K562 (cell line): ENCODE data around the gene CCDC9. TPM values are rescaled to one million over a fixed set of nuclear protein-coding genes. Genes with fewer than 3 reads are reported as not detected.

Source experiments
- ATAC-seq: fragments of 200-7000 bp; cut with Tn5 transposase; 3 replicates; pipeline ENCODE4 v1.9.1; 2020; ENCODE audit warnings: moderate library complexity
- BruUV-seq: library from RNA; stranded (reverse); fragments of 400-500 nt; replicated peaks from 2 replicates; lab custom pipeline; 2021; lab: Mats Ljungman, UMichigan
- CTCF ChIA-PET: fragments of 300-600 bp; formaldehyde crosslinking; extraction: SDS; loops from one replicate; lab custom pipeline; 2021; ENCODE audit warnings: low intra/inter-chr PET ratio; lab: Yijun Ruan, JAX
- POLR2A ChIA-PET: fragments of 300-600, 350-650 bp; sonication (Branson Sonifier 250); formaldehyde crosslinking; extraction: SDS; loops from one replicate; lab custom pipeline; 2021; ENCODE audit warnings: antibody characterized with exemption, inconsistent platforms; lab: Yijun Ruan, JAX
- DNase-seq, 4 experiments: peaks; one replicate each; pipeline versions ENCODE4 v3.0.0 to v3.0.0-alpha.2; 2011 to 2018; ENCODE audit warnings: low spot score in 3 of 4, mixed read lengths in 3 of 4; ENCODE audit errors: extremely low read depth in 1 of 4
- FAIRE-seq: peaks from 2 replicates; lab custom pipeline; 2011; peaks lifted over from hg19 to GRCh38; lab: Jason Lieb, UNC
- H2AFZ ChIP-seq: 2 replicates; pipeline ENCODE4 v1.6.0; 2011; ENCODE audit warnings: low read depth, low read length, control low read depth, inconsistent platforms
- H3K27ac ChIP-seq: fragments of 200-600 bp; 3 replicates; pipeline ENCODE4 v1.8.0; 2011; ENCODE audit warnings: low read depth, mild to moderate bottlenecking, control low read depth, inconsistent platforms, low read length, moderate library complexity, mixed read lengths; ENCODE audit errors: extremely low read depth
- H3K27me3 ChIP-seq, 2 experiments: fragments of 300-600 bp in 1 of 2; 2 replicates in 1 of 2; 3 replicates in 1 of 2; pipeline versions ENCODE4 v1.6.0 to v1.8.0; 2011; ENCODE audit warnings: inconsistent platforms in 2 of 2, low read length in 2 of 2, mild to moderate bottlenecking in 1 of 2, mixed read lengths in 1 of 2, moderate library complexity in 1 of 2; ENCODE audit not compliant: control insufficient read depth in 2 of 2, insufficient read depth in 2 of 2
- H3K36me3 ChIP-seq: fragments of 300-600 bp; 3 replicates; pipeline ENCODE4 v1.8.0; 2011; ENCODE audit warnings: mild to moderate bottlenecking, low read length, inconsistent platforms; ENCODE audit not compliant: control insufficient read depth, insufficient read depth
- H3K4me1 ChIP-seq, 2 experiments: fragments of 200-600 bp in 1 of 2; replicated peaks in 1 of 2; 2 replicates in 1 of 2; 3 replicates in 1 of 2; pipeline versions ENCODE4 v1.5.1 to v1.8.0; 2011; ENCODE audit warnings: inconsistent platforms in 2 of 2, low read length in 2 of 2, mild to moderate bottlenecking in 1 of 2, mixed read lengths in 1 of 2, moderate library complexity in 1 of 2; ENCODE audit not compliant: control insufficient read depth in 2 of 2, insufficient read depth in 2 of 2
- H3K4me2 ChIP-seq: 2 replicates; pipeline ENCODE4 v1.6.1; 2011; ENCODE audit warnings: low read length, control low read depth, inconsistent platforms, mixed read lengths; ENCODE audit not compliant: insufficient read depth
- H3K4me3 ChIP-seq: fragments of 200-600 bp; sonication (generic), shearing (Covaris generic); 2 replicates; pipeline ENCODE4 v1.5.1; 2016; ENCODE audit warnings: control low read depth, inconsistent platforms
- H3K79me2 ChIP-seq: fragments of 200-600 bp; 3 replicates; pipeline ENCODE4 v1.8.0; 2011; ENCODE audit warnings: low read length, inconsistent platforms; ENCODE audit not compliant: control insufficient read depth, insufficient read depth
- H3K9ac ChIP-seq, 2 experiments: 2 replicates each; pipeline versions ENCODE4 v1.6.0 to v1.6.1; 2011; ENCODE audit warnings: low read depth in 2 of 2, low read length in 2 of 2, control low read depth in 1 of 2, inconsistent platforms in 1 of 2, mild to moderate bottlenecking in 1 of 2, mixed read lengths in 1 of 2; ENCODE audit not compliant: insufficient read depth in 1 of 2
- H3K9me1 ChIP-seq: one replicate; pipeline ENCODE4 v1.6.0; 2011; ENCODE audit warnings: inconsistent platforms, mild to moderate bottlenecking, low read length, moderate library complexity; ENCODE audit not compliant: control insufficient read depth, insufficient read depth
- H3K9me3 ChIP-seq: replicated peaks from 2 replicates; pipeline ENCODE4 v1.5.1; 2011; ENCODE audit warnings: low read depth, low read length, inconsistent platforms; ENCODE audit not compliant: control insufficient read depth, insufficient read depth
- H4K20me1 ChIP-seq: replicated peaks from 2 replicates; pipeline ENCODE4 v1.6.1; 2011; ENCODE audit warnings: low read length, inconsistent platforms, mixed read lengths; ENCODE audit not compliant: control insufficient read depth, insufficient read depth
- CCAR2 ChIP-seq: fragments of 200-400 bp; formaldehyde crosslinking; IDR thresholded peaks from 2 replicates; pipeline ENCODE4 v1.6.1; 2017; ENCODE audit warnings: mild to moderate bottlenecking, low read depth, low read length
- CHD2 ChIP-seq: IDR thresholded peaks from 2 replicates; pipeline ENCODE4 v1.6.1; 2011; ENCODE audit warnings: low read depth, low read length
- HNRNPH1 ChIP-seq: fragments of 200-400 bp; formaldehyde crosslinking; optimal IDR thresholded peaks from 2 replicates; pipeline ENCODE3; 2017; ENCODE audit warnings: low read depth, mild to moderate bottlenecking, low read length, moderate library complexity
- ILK ChIP-seq: fragments of 450-650 bp; IDR thresholded peaks from 2 replicates; pipeline ENCODE4 v1.6.1; 2016; ENCODE audit warnings: missing genetic modification characterization, low read depth, mild to moderate bottlenecking, missing compliant biosample characterization, moderate library complexity, borderline replicate concordance
- NCOA6 ChIP-seq: fragments of 450-650 bp; IDR thresholded peaks from 2 replicates; pipeline ENCODE4 v1.6.1; 2017; ENCODE audit warnings: mild to moderate bottlenecking
- NFIX ChIP-seq: fragments of 250-450 bp; sonication (Bioruptor Pico); IDR thresholded peaks from 2 replicates; pipeline ENCODE4 v1.4.0; 2020; ENCODE audit warnings: low read depth, mild to moderate bottlenecking, moderate library complexity
- PURB ChIP-seq: sonication (generic); formaldehyde crosslinking; IDR thresholded peaks from 2 replicates; pipeline ENCODE4 v1.9.0; 2021; ENCODE audit warnings: low read depth, mild to moderate bottlenecking, missing genetic modification reagents
- SP1 ChIP-seq: sonication (generic); formaldehyde crosslinking; IDR thresholded peaks from 2 replicates; pipeline ENCODE4 v1.8.1; 2022; ENCODE audit warnings: mild to moderate bottlenecking, missing genetic modification reagents
- SP2 ChIP-seq: IDR thresholded peaks from 2 replicates; pipeline ENCODE4 v1.6.1; 2011; ENCODE audit warnings: mild to moderate bottlenecking, low read depth, low read length, moderate library complexity; ENCODE audit not compliant: poor library complexity, severe bottlenecking; ENCODE audit errors: extremely low read depth
- ZFP36 ChIP-seq: fragments of 150-350 bp; IDR thresholded peaks from 2 replicates; pipeline ENCODE4 v1.6.1; 2018; ENCODE audit warnings: low read length, low read depth; ENCODE audit not compliant: partially characterized antibody
- in situ Hi-C: fragments of 300-500 bp; cut with MboI; formaldehyde crosslinking; loops from 4 replicates; pipeline ENCODE4 v1.15.0; 2018; ENCODE audit warnings: inconsistent platforms, mixed read lengths
- intact Hi-C: fragments of 100-400 bp; cut with micrococcal nuclease; formaldehyde crosslinking; loops from 2 replicates; pipeline ENCODE4 v1.14.2; 2022
- polyA plus RNA-seq, 8 experiments: library from polyadenylated mRNA; depleted of rRNA in 4 of 8; stranded (reverse) in 5 of 8; unstranded in 3 of 8; fragments of >200 nt; fragmentation: Nextera tagmentation in 2 of 8; fragmentation: Illumina TruSeq in 1 of 8; extraction: Ambion mirVana in 2 of 8; extraction: Trizol in 1 of 8; gene quantifications; 2 replicates each; pipeline versions ENCODE4 v1.2.1 to v1.2.3, GENCODE V29; 2011 to 2014; ENCODE audit warnings: inconsistent platforms in 1 of 8, missing spikeins in 1 of 8
- total RNA-seq, 7 experiments: library from RNA; depleted of rRNA in 6 of 7; stranded (reverse); fragments of >200 nt in 6 of 7; fragmentation: Illumina TruSeq in 2 of 7; extraction: Trizol in 2 of 7; gene quantifications; 2 replicates each; pipeline versions ENCODE4 v1.2.1 to v1.2.3, GENCODE V29; 2011 to 2021; ENCODE audit warnings: low replicate concordance in 1 of 7
- TF ChIP-seq, protein P1 (sequence below): sonication (generic); formaldehyde crosslinking; IDR thresholded peaks from 2 replicates; pipeline ENCODE4 v1.8.1; 2023; ENCODE audit warnings: mild to moderate bottlenecking, missing genetic modification reagents

CCDC9 gene
- total and polyA plus RNA-seq, 9 of the 15 experiments (the other 6 are each of a cell fraction or from before 2014, with no cell fraction given): 0.23 to 38.6 (median 8.4) TPM

- FAIRE-seq: no peak
- Histone ChIP-seq H3K36me3 (peaks cover 67% of the 10 kb centered on the region), H3K27me3 (no peaks in the 10 kb centered on the region), H3K9me1 (no peaks in the 10 kb centered on the region), H3K4me1 (peaks cover 12 to 13% of the 10 kb centered on the region in 2 experiments; a peak in 4 of 5 replicates), H3K9ac (peak overlapping the region; percentile 49 to 79; a peak in 3 of 4 replicates), H4K20me1 (no peaks in the 10 kb centered on the region), H3K79me2 (no peaks in the 10 kb centered on the region), H3K4me3 (no peak overlapping the region)
- BruUV-seq: no TSS peak
- in situ Hi-C loops: no loop called here
- TF ChIP-seq ZFP36 (no peak), PURB (CRISPR knock-in tag) (no peak), CHD2 (no peak), CCAR2 (no peak), SP1 (CRISPR knock-in tag) (no peak), NFIX (no peak), NCOA6 (no peak), ILK (tag) (no peak), HNRNPH1 (no peak), SP2 (no peak)
- TF ChIP-seq, protein P1, sequence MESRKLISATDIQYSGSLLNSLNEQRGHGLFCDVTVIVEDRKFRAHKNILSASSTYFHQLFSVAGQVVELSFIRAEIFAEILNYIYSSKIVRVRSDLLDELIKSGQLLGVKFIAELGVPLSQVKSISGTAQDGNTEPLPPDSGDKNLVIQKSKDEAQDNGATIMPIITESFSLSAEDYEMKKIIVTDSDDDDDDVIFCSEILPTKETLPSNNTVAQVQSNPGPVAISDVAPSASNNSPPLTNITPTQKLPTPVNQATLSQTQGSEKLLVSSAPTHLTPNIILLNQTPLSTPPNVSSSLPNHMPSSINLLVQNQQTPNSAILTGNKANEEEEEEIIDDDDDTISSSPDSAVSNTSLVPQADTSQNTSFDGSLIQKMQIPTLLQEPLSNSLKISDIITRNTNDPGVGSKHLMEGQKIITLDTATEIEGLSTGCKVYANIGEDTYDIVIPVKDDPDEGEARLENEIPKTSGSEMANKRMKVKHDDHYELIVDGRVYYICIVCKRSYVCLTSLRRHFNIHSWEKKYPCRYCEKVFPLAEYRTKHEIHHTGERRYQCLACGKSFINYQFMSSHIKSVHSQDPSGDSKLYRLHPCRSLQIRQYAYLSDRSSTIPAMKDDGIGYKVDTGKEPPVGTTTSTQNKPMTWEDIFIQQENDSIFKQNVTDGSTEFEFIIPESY: no peak
- TF ChIP-seq, all 486 proteins: peak for 0
- DNase-seq (no peak), ATAC-seq (no peak)
- intact Hi-C loops: loop anchor here (1.0 kb wide), 2 partner anchors 17 to 34 kb away; no protein-coding TSS in a partner anchor
- Histone ChIP-seq H3K4me2 (no peak overlapping the region), H2AFZ (peak overlapping the region; percentile 64; the same call in 1 of the 2 replicates), H3K9me3 (no peaks in the 10 kb centered on the region), H3K27ac (peak overlapping the region; percentile 77)
- ChIA-PET POLR2A (interaction anchor here (0.8 to 10.5 kb wide), 13 partner anchors 9 to 422 kb away, joined by 3 to 171 read pairs (median 5); partner anchors contain the start of gene CCDC9), CTCF (interaction anchor here (0.7 to 2.6 kb wide), 3 partner anchors 34 to 47 kb away, joined by 3 to 20 read pairs (median 5); no protein-coding TSS in a partner anchor)
Measured at GRCh38 chr19:47210180-47210490, 46.2 kb upstream of the CCDC9 start.
